Gastroesophageal sphincter (tissue), 3 donors: ENCODE measurements around the gene ADAMTS5.

ENCODE experiments used
- POLR2A ChIP-seq, 2 donors: fragments of 450-650 bp; IDR thresholded peaks; one replicate each; pipeline ENCODE4 v1.6.1; 2017; ENCODE audit warnings: antibody characterized with exemption in 2 of 2, mild to moderate bottlenecking in 2 of 2, moderate library complexity in 1 of 2
- TF ChIP-seq, protein P1 (sequence below), 4 experiments: fragments of 200-600 bp in 2 of 4; fragments of 450-650 bp in 2 of 4; sonication (generic) in 1 of 4; IDR thresholded peaks; one replicate each; pipeline ENCODE4 v1.5.1; 2017 to 2019; ENCODE audit warnings: antibody characterized with exemption in 4 of 4, mild to moderate bottlenecking in 2 of 4, moderate library complexity in 2 of 4

DNA sequence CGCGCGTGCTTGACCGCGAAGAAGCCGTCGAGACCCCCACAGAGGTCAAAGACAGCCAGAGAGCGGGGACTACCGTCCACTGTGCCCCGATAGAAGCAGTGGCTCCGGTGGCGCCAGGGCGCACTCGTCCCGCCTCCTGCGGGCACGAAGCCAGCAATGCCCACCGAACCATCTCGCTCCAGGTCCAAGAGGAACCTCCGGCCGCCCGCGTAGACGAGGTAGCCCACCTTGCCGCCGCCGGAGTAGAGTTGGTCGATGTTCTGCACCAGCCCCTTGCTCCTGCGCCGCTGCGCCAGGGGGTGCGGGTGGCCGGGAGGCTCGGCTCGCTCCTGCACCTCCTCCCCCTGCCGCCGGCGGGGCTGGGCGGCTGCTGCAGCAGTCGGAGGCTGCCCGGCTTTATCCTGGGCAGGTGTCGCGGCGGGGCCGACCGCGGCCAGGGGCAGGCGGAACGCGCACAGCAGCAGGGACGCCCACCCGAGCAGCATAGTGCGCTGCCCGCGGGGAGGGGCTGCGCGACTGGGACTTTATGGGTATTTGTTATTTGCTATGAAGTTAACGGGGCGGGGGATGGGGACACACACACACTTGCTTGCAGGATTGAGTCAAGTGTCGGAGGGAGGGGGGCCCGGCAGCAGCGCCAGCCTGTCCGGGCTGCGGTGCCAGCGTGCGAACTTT lies 844 bp downstream of the ADAMTS5 start:
- TF ChIP-seq, protein P1, sequence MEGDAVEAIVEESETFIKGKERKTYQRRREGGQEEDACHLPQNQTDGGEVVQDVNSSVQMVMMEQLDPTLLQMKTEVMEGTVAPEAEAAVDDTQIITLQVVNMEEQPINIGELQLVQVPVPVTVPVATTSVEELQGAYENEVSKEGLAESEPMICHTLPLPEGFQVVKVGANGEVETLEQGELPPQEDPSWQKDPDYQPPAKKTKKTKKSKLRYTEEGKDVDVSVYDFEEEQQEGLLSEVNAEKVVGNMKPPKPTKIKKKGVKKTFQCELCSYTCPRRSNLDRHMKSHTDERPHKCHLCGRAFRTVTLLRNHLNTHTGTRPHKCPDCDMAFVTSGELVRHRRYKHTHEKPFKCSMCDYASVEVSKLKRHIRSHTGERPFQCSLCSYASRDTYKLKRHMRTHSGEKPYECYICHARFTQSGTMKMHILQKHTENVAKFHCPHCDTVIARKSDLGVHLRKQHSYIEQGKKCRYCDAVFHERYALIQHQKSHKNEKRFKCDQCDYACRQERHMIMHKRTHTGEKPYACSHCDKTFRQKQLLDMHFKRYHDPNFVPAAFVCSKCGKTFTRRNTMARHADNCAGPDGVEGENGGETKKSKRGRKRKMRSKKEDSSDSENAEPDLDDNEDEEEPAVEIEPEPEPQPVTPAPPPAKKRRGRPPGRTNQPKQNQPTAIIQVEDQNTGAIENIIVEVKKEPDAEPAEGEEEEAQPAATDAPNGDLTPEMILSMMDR (IDR thresholded peaks at IDR 0.05): peak in 2 of 4 experiments; percentile 43 to 44
- no peak for TF ChIP-seq POLR2A (IDR thresholded peaks at IDR 0.05)
